BJ (cell line): ENCODE measurements around the gene PRDM5. TPM values are rescaled to one million over a fixed set of nuclear protein-coding genes. Genes with fewer than 3 reads are reported as not detected.

Experiments used
- CTCF ChIA-PET: fragments of 350-600 bp; formaldehyde crosslinking; extraction: SDS; loops from one replicate; lab custom pipeline; 2021; ENCODE audit warnings: antibody characterized with exemption, inconsistent platforms; lab: Yijun Ruan, JAX
- POLR2A ChIA-PET: fragments of 300-600 bp; sonication (Branson Sonifier 250); formaldehyde crosslinking; extraction: SDS; loops from one replicate; lab custom pipeline; 2021; ENCODE audit warnings: antibody characterized with exemption; lab: Charles Lee
- DNase-seq: peaks from one replicate; pipeline ENCODE4 v3.0.0-alpha.2; 2011; ENCODE audit warnings: low read depth
- H3K27me3 ChIP-seq: 2 replicates; pipeline ENCODE4 v1.6.0; 2011; ENCODE audit warnings: low read length; ENCODE audit not compliant: control insufficient read depth, insufficient read depth
- H3K36me3 ChIP-seq: 2 replicates; pipeline ENCODE4 v1.5.1; 2011; ENCODE audit warnings: low read length; ENCODE audit not compliant: control insufficient read depth, insufficient read depth
- H3K4me3 ChIP-seq: 2 replicates; pipeline ENCODE4 v1.5.1; 2011; ENCODE audit warnings: low read depth, mild to moderate bottlenecking, control low read depth, low read length
- CTCF ChIP-seq: IDR thresholded peaks from 2 replicates; pipeline ENCODE4 v1.5.1; 2011; ENCODE audit warnings: low read depth, mild to moderate bottlenecking, control low read depth, inconsistent platforms, low read length, moderate library complexity; ENCODE audit not compliant: insufficient read depth
- polyA plus RNA-seq: library from polyadenylated mRNA; depleted of rRNA; stranded (reverse); fragments of >200 nt; gene quantifications from 2 replicates; pipeline ENCODE4 v1.2.3, GENCODE V29; 2011

Gene PRDM5
- polyA plus RNA-seq, 1 experiment, result 5.3 TPM

- DNase-seq, result no peak
- H3K27me3 ChIP-seq, result no peaks in the 10 kb centered on the region
- TF ChIP-seq CTCF, result no peak
- POLR2A ChIA-PET, result no interaction called here
- no peak overlapping the region for H3K4me3 ChIP-seq
- H3K36me3 ChIP-seq, result no peaks in the 10 kb centered on the region; the same call in 1 of the 2 replicates
- CTCF ChIA-PET, result no interaction called here
Observed at GRCh38 chr4:120855307-120856001, 67.1 kb downstream of the PRDM5 start.

- ChIA-PET POLR2A (no interaction called here), CTCF (no interaction called here)
- no peak for TF ChIP-seq CTCF
- H3K36me3 ChIP-seq, result no peaks in the 10 kb centered on the region; the same call in 1 of the 2 replicates
- no peak for DNase-seq
- no peak overlapping the region for H3K4me3 ChIP-seq
- H3K27me3 ChIP-seq, result no peaks in the 10 kb centered on the region
Observed at GRCh38 chr4:120853161-120853935, 69.2 kb downstream of the PRDM5 start.

DNA sequence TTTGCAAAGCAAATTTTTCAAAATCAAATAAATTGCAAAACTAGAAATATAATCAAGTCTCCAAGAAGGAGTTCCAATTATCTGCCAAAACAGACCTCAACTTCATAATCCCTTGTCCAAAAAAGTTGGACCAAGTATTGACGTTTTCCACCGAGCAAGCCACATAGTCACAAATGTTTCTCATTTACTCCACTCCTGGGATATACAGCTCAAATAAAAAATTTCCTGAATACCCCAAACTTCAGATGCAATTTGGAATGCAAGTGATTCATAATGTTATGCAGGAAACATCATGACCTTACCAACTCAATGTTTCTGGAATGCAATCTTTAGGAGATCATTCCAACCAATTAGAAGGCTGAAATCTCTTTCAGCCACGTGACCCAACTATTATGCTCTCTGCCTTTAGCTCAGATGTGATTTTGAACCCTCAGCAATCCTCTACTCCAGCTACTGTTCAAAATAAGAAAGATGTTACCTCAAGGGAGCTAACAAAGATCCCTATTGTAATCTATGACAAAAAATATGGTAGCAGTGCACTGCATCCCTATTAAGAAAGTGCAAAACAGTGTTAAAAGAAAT, 72.4 kb downstream of the PRDM5 start:
- no peak overlapping the region for H3K4me3 ChIP-seq
- H3K36me3 ChIP-seq, result no peaks in the 10 kb centered on the region; the same call in 1 of the 2 replicates
- TF ChIP-seq CTCF, result no peak
- peak; percentile 47 for DNase-seq
- ChIA-PET CTCF (no interaction called here), POLR2A (no interaction called here)
- H3K27me3 ChIP-seq, result no peaks in the 10 kb centered on the region

DNA sequence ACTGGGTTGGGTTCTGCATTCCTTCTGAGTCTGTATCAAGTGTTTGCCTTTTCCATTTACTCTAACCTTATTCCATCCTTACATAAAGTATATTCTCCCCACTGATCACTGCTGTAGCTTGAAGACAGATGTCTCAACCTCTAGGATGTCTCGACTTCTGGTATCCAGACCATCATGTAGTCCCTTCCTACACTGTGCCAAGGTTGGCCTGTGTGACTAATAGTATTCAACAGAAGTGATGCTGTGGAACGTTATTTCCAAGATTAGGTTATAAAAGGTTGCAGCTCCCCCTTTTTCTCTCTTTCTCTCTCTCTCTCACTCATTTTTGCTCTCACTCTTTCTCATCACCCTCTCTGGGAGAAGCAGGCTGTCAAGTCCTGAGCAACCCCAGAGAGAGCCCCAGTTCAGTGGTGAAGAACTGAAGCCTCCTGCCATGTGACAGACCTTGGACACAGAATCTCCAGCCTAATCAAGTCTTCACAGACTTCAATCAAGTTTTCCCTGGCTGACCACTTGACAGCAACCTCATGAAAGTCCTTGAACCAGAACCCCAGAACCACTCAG, 75.4 kb downstream of the PRDM5 start:
- Histone ChIP-seq H3K27me3 (no peaks in the 10 kb centered on the region), H3K36me3 (no peaks in the 10 kb centered on the region), H3K4me3 (no peak overlapping the region)
- POLR2A ChIA-PET, result no interaction called here
- DNase-seq, result no peak
- CTCF ChIA-PET, result no interaction called here
- no peak for TF ChIP-seq CTCF

- H3K27me3 ChIP-seq, result no peaks in the 10 kb centered on the region
- CTCF ChIA-PET, result interaction anchor here (0.8 to 2.0 kb wide), 2 partner anchors 13 to 44 kb away, joined by 3 to 6 read pairs; no protein-coding TSS in a partner anchor
- POLR2A ChIA-PET, result no interaction called here
- H3K4me3 ChIP-seq, result no peak overlapping the region
- no peak for DNase-seq
- no peak for TF ChIP-seq CTCF
- no peaks in the 10 kb centered on the region for H3K36me3 ChIP-seq
Observed at GRCh38 chr4:120844528-120844921, 78.0 kb downstream of the PRDM5 start.
